MCF 10A (cell line): Measurements from ENCODE around the gene CYP4F12. TPM values are rescaled to one million over a fixed set of nuclear protein-coding genes. Genes with fewer than 3 reads are reported as not detected.

Experiments
- BruUV-seq: library from RNA; stranded (reverse); fragments of 400-500 nt; replicated peaks from 2 replicates; lab custom pipeline; 2021; lab: Mats Ljungman, UMichigan
- CTCF ChIA-PET: fragments of 300-600 bp; sonication (Branson Sonifier 250); formaldehyde crosslinking; extraction: SDS; loops from one replicate; lab custom pipeline; 2021; ENCODE audit warnings: antibody characterized with exemption, inconsistent platforms; lab: Yijun Ruan, JAX
- POLR2A ChIA-PET: fragments of 300-600, 350-650 bp; sonication (Branson Sonifier 250); formaldehyde crosslinking; extraction: SDS; loops from one replicate; lab custom pipeline; 2020; ENCODE audit warnings: antibody characterized with exemption, inconsistent platforms; lab: Yijun Ruan, JAX
- DNase-seq: peaks from one replicate; pipeline ENCODE4 v3.0.0-alpha.2; 2018; ENCODE audit not compliant: unreplicated experiment
- H3K27ac Mint-ChIP-seq: one replicate; pipeline ENCODE4 v1.8.0; 2022; ENCODE audit warnings: mild to moderate bottlenecking, low read depth, mixed read lengths; ENCODE audit not compliant: unreplicated experiment
- H3K27me3 Mint-ChIP-seq: one replicate; pipeline ENCODE4 v1.8.0; 2022; ENCODE audit warnings: mixed read lengths; ENCODE audit not compliant: insufficient read depth, unreplicated experiment
- H3K36me3 Mint-ChIP-seq: one replicate; pipeline ENCODE4 v1.8.0; 2022; ENCODE audit warnings: mild to moderate bottlenecking, moderate library complexity, mixed read lengths; ENCODE audit not compliant: insufficient read depth, unreplicated experiment
- H3K4me1 Mint-ChIP-seq: one replicate; pipeline ENCODE4 v1.8.0; 2022; ENCODE audit warnings: mixed read lengths; ENCODE audit not compliant: insufficient read depth, unreplicated experiment
- H3K4me3 Mint-ChIP-seq: one replicate; pipeline ENCODE4 v1.8.0; 2022; ENCODE audit warnings: mild to moderate bottlenecking, moderate library complexity, mixed read lengths; ENCODE audit not compliant: unreplicated experiment
- H3K9me3 Mint-ChIP-seq: one replicate; pipeline ENCODE4 v1.8.0; 2022; ENCODE audit warnings: mixed read lengths; ENCODE audit not compliant: unreplicated experiment
- CTCF ChIP-seq: fragments of 200-600 bp; IDR thresholded peaks from one replicate; pipeline ENCODE4 v1.8.0; 2022; ENCODE audit warnings: antibody characterized with exemption, mild to moderate bottlenecking; ENCODE audit not compliant: unreplicated experiment
- intact Hi-C: fragments of 100-400 bp; cut with micrococcal nuclease; formaldehyde crosslinking; loops from 2 replicates; pipeline ENCODE4 v1.14.1; 2022
- total RNA-seq: library from RNA; stranded (reverse); gene quantifications from 2 replicates; pipeline ENCODE4 v1.2.3, GENCODE V29; 2022

Gene CYP4F12
- total RNA-seq, 1 experiment from 2014 or later, result 0.56 TPM

GRCh38 chr19:15722956-15723355, 50.1 kb downstream of the CYP4F12 start:
- POLR2A ChIA-PET, result no interaction called here
- Mint-ChIP-seq H3K4me1 (no peaks in the 10 kb centered on the region), H3K9me3 (peaks cover 10% of the 10 kb centered on the region), H3K4me3 (no peak overlapping the region), H3K27me3 (no peaks in the 10 kb centered on the region), H3K36me3 (no peaks in the 10 kb centered on the region), H3K27ac (no peak overlapping the region)
- TF ChIP-seq CTCF, result no peak
- no TSS peak for BruUV-seq
- intact Hi-C loops, result no loop called here
- CTCF ChIA-PET, result no interaction called here
- DNase-seq, result no peak

- Mint-ChIP-seq H3K36me3 (no peaks in the 10 kb centered on the region), H3K9me3 (no peaks in the 10 kb centered on the region), H3K27me3 (no peaks in the 10 kb centered on the region), H3K4me1 (no peaks in the 10 kb centered on the region), H3K4me3 (no peak within 1 kb of the TSS), H3K27ac (no peak within 1 kb of the TSS)
- ChIA-PET POLR2A (no interaction called here), CTCF (no interaction called here)
- BruUV-seq, result no TSS peak
- intact Hi-C loops, result no loop called here
- no peak for DNase-seq
- TF ChIP-seq CTCF, result no peak
These were observed 54.8 kb downstream of the CYP4F12 start, which contains the start of gene OR10H2 for GRCh38 chr19:15727724-15728123. Gene OR10H2 (plus strand): TSS chr19:15728024. CDS start chr19:15728044, 20 bp downstream.

- CTCF ChIA-PET, result no interaction called here
- no peaks in the 10 kb centered on the region for H3K27me3 Mint-ChIP-seq
- peaks cover 5% of the 10 kb centered on the region for H3K9me3 Mint-ChIP-seq
- intact Hi-C loops, result no loop called here
- no peak overlapping the region for H3K27ac Mint-ChIP-seq
- POLR2A ChIA-PET, result no interaction called here
- H3K4me3 Mint-ChIP-seq, result no peak overlapping the region
- BruUV-seq, result no TSS peak
- no peak for TF ChIP-seq CTCF
- no peaks in the 10 kb centered on the region for H3K4me1 Mint-ChIP-seq
- H3K36me3 Mint-ChIP-seq, result no peaks in the 10 kb centered on the region
- no peak for DNase-seq
These were observed 57.7 kb downstream of the CYP4F12 start for GRCh38 chr19:15730538-15730937.

- Mint-ChIP-seq H3K9me3 (peaks cover 10% of the 10 kb centered on the region), H3K27ac (no peak overlapping the region), H3K36me3 (no peaks in the 10 kb centered on the region), H3K27me3 (no peaks in the 10 kb centered on the region), H3K4me1 (no peaks in the 10 kb centered on the region), H3K4me3 (no peak overlapping the region)
- intact Hi-C loops, result no loop called here
- no peak for DNase-seq
- BruUV-seq, result no TSS peak
- ChIA-PET CTCF (interaction anchor here (0.7 kb wide), 1 partner anchor 925 kb away, joined by 3 read pairs; no protein-coding TSS in a partner anchor), POLR2A (no interaction called here)
- TF ChIP-seq CTCF, result no peak
These were observed 59.5 kb downstream of the CYP4F12 start for GRCh38 chr19:15732388-15732787.
